ENCODE results near the gene FZR1.
A peak's percentile ranks its signal among the peaks of the same experiment; 100 is the strongest.
"Not testable (repeated sequence)": the region's sequence is repeated elsewhere in the genome, so short reads cannot be mapped to it uniquely, and the experiment has no call there.

The FZR1 gene

DNA sequence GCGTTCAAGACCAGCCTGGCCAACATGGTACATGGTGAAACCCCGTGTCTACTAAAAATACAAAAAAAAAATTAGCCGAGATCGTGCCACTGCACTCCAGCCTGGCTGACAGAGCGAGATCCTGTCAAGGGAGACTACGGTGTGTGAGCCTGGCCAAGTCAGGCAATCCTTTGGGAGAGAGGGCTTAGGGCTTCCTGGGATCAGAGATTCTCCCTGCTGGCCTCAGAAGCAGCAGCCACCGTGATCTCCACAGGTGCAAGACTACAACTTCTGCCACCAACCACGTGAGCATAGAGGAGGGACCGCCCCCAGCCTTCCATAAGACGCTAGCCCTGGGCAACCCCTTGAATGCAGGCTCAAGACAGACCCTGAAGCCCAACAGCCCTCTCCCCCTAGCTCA is 43.7 kb downstream of the FZR1 start:
- no peak for DNase-seq

GRCh38 chr19:3550947-3551791 is 45.1 kb downstream of the FZR1 start:
- no peak for DNase-seq

DNA sequence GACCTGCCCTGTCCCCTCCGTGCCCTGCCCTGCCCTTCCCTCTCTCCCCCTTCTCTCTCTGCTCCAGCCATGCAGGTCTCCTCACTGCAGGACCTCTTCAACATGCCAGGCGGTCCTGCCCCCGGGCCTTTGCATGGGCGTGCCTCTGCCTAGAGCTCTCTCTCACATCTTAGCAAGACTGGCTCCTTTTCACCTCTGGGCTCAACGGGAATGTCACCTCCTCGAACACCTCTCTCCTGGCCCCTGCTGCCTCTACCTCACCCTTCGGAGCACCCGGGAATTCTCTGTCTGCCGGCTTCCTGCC is 45.6 kb downstream of the FZR1 start:
- no peak for DNase-seq

- peak; percentile 58 to 65 for DNase-seq
These were observed 48.4 kb downstream of the FZR1 start for GRCh38 chr19:3554254-3555083.

GRCh38 chr19:3555653-3556422 is 49.7 kb downstream of the FZR1 start:
- no peak for DNase-seq

GRCh38 chr19:3556423-3556977 is 50.4 kb downstream of the FZR1 start:
- no peak for DNase-seq

DNA sequence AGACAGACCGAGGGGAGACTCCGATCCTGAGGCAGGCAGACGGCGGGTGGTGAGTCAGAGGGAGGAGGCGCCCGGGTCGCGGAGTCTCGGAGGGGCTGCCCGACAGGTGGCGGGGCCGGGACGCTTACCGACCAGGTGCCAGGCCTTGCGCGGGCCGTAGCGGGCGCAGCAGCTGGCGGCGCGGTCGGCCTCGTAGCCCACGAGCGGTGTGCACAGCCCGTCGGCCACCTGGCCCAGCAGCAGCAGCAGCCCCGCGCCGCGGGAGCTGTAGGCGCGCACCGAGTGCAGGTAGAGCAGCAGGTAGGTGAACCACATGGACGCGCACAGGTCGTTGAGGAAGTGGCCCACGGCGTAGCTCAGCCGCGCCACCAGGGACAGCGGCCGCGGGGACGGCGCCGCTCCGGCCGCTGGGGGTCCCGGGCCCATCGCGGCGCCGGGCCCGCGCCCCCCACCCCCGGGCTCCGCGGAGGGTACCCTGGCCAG is 50.9 kb downstream of the FZR1 start:
- DNase-seq, result peak; percentile 48 to 59

GRCh38 chr19:3557461-3558248 is 51.5 kb downstream of the FZR1 start, which contains the start of gene MFSD12:
Gene MFSD12, minus strand, starts transcription at chr19:3557586. Its CDS starts 183 bp downstream, at chr19:3557403.
- peak; percentile 92 to 95 for DNase-seq

DNA sequence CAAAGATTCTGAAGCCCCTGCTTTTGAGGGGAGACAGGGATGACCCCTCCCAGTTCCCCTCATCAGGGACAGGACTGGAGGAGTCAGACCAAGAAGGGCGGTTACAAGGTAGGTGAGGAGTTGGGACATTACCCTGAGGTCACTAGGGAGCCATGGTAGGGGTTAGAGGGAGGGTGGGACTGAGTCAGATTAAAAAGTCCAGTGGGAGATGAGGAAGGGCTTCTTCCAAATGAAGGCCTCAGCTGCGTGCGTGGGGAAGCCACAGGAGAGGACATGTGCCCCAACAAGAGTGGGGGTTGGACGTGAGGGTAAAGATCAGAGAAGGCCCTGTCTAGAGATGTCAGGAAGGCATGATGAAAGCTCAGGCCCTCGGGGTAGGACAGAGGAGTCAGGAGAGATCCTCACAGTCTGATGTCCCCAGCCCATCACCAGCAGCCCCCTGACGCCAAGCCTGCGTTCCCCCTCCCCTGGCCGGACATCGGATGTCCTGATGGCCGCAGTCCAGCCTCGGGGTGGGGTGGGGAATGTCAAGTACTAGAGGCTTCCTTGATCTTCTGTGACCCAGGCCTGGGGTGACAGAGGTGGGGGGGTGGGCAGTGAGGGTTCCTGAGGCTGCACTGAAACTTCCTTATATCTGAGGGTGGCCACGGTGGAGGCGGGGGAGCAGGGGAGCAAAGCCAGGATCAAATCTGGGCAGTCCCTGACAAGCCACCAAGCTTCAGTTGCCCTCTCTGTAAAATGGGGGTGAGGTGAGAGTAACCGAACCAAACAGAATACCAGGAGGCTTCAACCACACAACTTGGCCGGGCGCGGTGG is 57.8 kb downstream of the FZR1 start:
- no peak for DNase-seq

GRCh38 chr19:3565139-3565538 is 59.0 kb downstream of the FZR1 start:
- DNase-seq, result no peak

GRCh38 chr19:3570042-3570441 is 63.9 kb downstream of the FZR1 start:
- DNase-seq, result not testable (repeated sequence)

GRCh38 chr19:3570606-3571011 is 64.5 kb downstream of the FZR1 start:
- DNase-seq, result no peak

- DNase-seq, result peak; percentile 99 to 100
These were observed 66.2 kb downstream of the FZR1 start for GRCh38 chr19:3572132-3572854.

DNA sequence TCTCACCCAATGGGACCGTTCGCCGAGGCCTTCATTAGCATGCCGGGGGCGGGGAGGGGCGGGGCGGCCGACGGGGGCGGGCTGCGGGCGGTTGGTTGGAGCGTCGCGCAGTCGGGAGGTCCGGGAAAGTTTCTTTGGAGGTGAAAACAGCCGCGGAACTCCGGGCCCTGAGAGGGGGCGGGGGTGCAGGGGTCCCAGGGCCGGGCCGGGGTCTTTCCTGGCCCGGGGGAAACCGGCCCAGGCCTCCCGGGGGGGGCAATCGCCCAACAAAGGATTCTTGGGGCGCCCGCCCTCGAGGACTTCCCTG is 66.7 kb downstream of the FZR1 start, which contains the start of gene HMG20B:
HMG20B (plus strand) TSS at position 90 of the 307 bp plus-strand sequence. CDS start 366 bp downstream, outside the sequence.
- no peak for DNase-seq

GRCh38 chr19:3573162-3573857 is 67.2 kb downstream of the FZR1 start:
- DNase-seq, result peak; percentile 13 to 24

DNA sequence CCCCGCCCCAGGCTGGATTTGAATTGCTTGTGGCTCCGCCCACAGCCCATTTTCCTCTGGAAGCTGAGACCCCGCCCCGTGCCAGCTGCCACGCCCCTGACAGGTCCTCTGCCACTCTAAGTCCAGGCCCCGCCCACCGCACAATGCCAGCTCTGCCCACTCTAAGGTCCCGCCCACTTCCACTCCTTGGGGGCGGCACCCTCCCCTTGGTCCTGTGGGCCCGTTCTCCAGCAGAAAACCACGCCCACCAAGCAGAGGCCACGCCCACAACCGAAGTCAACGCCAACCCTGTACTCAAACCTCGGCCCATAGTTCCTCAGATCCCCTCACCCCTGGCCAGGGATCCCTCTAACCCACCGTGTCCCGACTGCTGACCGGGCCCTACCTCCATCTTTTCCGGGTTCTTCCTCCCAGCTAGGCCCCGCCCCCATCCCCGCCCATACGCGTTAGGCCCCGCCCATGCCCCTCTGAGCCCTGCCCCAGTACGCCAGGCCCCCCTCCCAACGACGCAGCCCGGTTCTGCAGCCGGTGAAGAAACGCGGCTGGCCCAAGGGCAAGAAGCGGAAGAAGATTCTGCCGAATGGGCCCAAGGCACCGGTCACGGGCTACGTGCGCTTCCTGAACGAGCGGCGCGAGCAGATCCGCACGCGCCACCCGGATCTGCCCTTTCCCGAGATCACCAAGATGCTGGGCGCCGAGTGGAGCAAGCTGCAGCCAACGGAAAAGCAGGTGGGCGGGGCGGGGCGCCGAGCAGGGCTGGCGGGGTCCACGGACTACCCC is 67.9 kb downstream of the FZR1 start:
- DNase-seq, result peak; percentile 86 to 92

DNA sequence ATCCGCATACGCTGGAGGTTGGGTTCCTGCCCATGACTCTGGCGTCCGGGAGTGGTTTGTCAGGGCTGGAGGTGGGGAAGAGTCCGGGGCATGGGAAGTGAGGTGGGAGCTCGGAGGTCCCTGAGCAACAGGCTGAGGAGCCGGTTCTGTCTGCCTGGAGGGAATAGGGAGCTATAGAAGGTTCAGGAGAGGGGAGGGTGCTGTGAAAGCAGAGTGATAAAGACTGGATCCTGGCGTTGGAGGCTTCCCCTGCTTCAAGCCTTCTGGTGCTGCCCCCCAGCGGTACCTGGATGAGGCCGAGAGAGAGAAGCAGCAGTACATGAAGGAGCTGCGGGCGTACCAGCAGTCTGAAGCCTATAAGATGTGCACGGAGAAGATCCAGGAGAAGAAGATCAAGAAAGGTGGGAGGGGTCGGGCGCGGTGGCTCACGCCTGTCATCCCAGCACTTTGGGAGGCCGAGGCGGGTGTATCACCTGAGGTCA is 69.2 kb downstream of the FZR1 start:
- DNase-seq, result no peak

GRCh38 chr19:3575949-3576673 is 70.0 kb downstream of the FZR1 start:
- no peak for DNase-seq
